Natural killer cell (primary cell): ENCODE data around the gene HCAR3. TPM values are rescaled to one million over a fixed set of nuclear protein-coding genes. Genes with fewer than 3 reads are reported as not detected.
"Not testable (repeated sequence)": the region's sequence is repeated elsewhere in the genome, so short reads cannot be mapped to it uniquely, and the experiment has no call there.

Experiments
- ATAC-seq, 3 donors: fragments of 150-1000 bp in 2 of 3; fragments of 200-7000 bp in 1 of 3; cut with Tn5 transposase; 1 replicate in 1 of 3; 2 replicates in 2 of 3; pipeline ENCODE4 v1.10.0; 2021; ENCODE audit warnings: mild to moderate bottlenecking in 2 of 3, moderate library complexity in 2 of 3
- DNase-seq, 2 donors: peaks; one replicate each; pipeline versions ENCODE4 v3.0.0 to v3.0.0-alpha.2; 2013 to 2021; ENCODE audit warnings: mixed read lengths in 1 of 2
- H3K27ac ChIP-seq: one replicate; pipeline ENCODE4 v1.5.1; 2013; ENCODE audit warnings: mild to moderate bottlenecking, low read length
- H3K27me3 ChIP-seq: one replicate; pipeline ENCODE4 v1.6.1; 2013; ENCODE audit warnings: low read length; ENCODE audit not compliant: control insufficient read depth, insufficient read depth
- H3K36me3 ChIP-seq: one replicate; pipeline ENCODE4 v1.6.1; 2013; ENCODE audit warnings: low read length; ENCODE audit not compliant: control insufficient read depth, insufficient read depth
- H3K4me1 ChIP-seq: one replicate; pipeline ENCODE4 v1.6.1; 2013; ENCODE audit warnings: low read length; ENCODE audit not compliant: control insufficient read depth, insufficient read depth
- H3K4me3 ChIP-seq: one replicate; pipeline ENCODE4 v1.5.1; 2013; ENCODE audit warnings: low read length
- H3K9me3 ChIP-seq: one replicate; pipeline ENCODE4 v1.6.1; 2013; ENCODE audit warnings: low read length; ENCODE audit not compliant: control insufficient read depth, insufficient read depth
- H3K27ac Mint-ChIP-seq, 2 donors: one replicate each; pipeline ENCODE4 v1.8.0; 2022; ENCODE audit warnings: mild to moderate bottlenecking in 2 of 2, mixed read lengths in 2 of 2, moderate library complexity in 1 of 2
- H3K27me3 Mint-ChIP-seq, 2 donors: one replicate each; pipeline ENCODE4 v1.8.0; 2022; ENCODE audit warnings: low read depth in 2 of 2, mixed read lengths in 2 of 2
- H3K36me3 Mint-ChIP-seq: one replicate; pipeline ENCODE4 v1.8.0; 2022; ENCODE audit warnings: mixed read lengths
- H3K4me1 Mint-ChIP-seq, 2 donors: one replicate each; pipeline ENCODE4 v1.8.0; 2022; ENCODE audit warnings: mixed read lengths in 2 of 2
- H3K4me3 Mint-ChIP-seq: one replicate; pipeline ENCODE4 v1.8.0; 2022; ENCODE audit warnings: mild to moderate bottlenecking, moderate library complexity, mixed read lengths
- H3K9me3 Mint-ChIP-seq, 2 donors: one replicate each; pipeline ENCODE4 v1.8.0; 2022; ENCODE audit warnings: mixed read lengths in 2 of 2
- WGBS: methylation state at CpG from one replicate; pipeline ENCODE4 v1.1.7; 2013; ENCODE audit warnings: missing lambda C conversion rate; ENCODE audit not compliant: insufficient coverage; 5-methylcytosine and 5-hydroxymethylcytosine counted together
- intact Hi-C: fragments of 100-400 bp; cut with micrococcal nuclease; formaldehyde crosslinking; loops from one replicate; pipeline ENCODE4 v1.14.2; 2022
- total RNA-seq, 4 donors: library from RNA; stranded (reverse); fragments of 120-200 nt in 1 of 4; gene quantifications; one replicate each; pipeline versions ENCODE4 v1.2.3 to v1.2.4, GENCODE V29; 2013 to 2022
- TF ChIP-seq, protein P1 (sequence below): fragments of 200-600 bp; IDR thresholded peaks from one replicate; pipeline ENCODE4 v1.8.0; 2022; ENCODE audit warnings: antibody characterized with exemption

HCAR3 gene
- total RNA-seq, 3 donors from 2014 or later (not counting 1 experiment from before 2014, with no cell fraction given), result 1.8 to 14.7 (median 9.9) TPM

DNA sequence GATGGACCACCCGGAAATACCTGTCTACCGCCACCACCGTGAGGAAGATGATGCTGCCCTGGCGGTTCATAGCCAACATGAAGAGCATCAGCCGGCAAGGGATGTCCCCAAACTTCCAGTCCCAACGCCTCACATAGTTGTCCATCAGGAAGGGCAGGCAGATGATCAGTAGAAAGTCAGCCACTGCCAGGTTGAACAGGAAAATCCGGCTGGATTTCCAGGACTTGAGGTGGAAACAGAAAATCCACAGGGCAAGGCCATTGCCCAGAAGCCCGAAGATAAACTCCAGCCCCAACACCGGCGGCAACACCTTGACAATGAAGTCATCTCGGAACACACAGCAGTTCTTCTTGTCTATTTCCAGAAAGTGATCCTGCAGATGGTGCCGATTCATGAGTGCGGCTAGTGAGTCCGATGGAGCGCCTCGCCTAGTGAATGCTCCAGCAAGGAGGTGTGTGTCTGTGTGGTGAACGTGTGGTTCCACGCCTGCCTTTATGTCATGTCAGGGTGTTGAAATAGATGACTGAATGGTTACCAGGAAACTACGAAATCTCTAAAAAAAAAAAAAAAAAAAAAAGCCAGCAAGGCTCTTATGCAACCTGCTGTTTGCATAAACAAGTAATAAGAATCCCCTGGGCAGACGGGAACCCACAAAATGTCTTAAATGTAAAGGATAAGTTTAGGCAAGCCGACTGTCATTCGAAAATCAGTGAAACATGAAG is 13.6 kb downstream of the HCAR3 start, which contains the start of gene HCAR2:
HCAR2 (minus strand) TSS at position 468 of the 722 bp plus-strand sequence; CDS start at position 394, 74 bp downstream.
- DNase-seq, H3K27me3 Mint-ChIP-seq, H3K27ac Mint-ChIP-seq, H3K4me3 ChIP-seq, H3K36me3 ChIP-seq, H3K36me3 Mint-ChIP-seq, H3K4me3 Mint-ChIP-seq, H3K27me3 ChIP-seq, H3K27ac ChIP-seq, H3K9me3 ChIP-seq, H3K9me3 Mint-ChIP-seq, H3K4me1 ChIP-seq, intact Hi-C loops, H3K4me1 Mint-ChIP-seq: not testable (repeated sequence)
- 84% methylated on average over 21 of the region's 22 CpGs for WGBS
- ATAC-seq, result peak in 2 of 3 donors; percentile 26 to 84

DNA sequence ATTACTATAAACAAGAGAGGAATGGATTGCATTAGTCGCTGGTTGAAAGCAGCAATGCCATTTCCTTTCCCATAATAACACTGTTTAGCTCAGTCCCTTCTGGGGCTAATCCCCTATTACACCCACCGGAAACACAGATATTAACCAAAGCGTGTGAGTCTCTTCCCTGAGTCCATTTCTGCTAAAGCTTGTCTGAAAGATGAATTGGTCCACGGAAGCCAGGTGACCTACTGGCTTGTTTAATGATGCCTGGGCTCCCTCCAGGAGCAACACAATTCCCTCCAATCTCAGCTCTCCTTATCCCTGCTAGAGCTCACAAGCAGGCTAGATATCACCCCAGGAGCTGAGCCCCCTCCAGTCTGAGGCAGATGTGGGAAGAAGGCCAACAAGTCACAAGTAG is 15.1 kb downstream of the HCAR3 start:
- ATAC-seq, H3K9me3 ChIP-seq, H3K9me3 Mint-ChIP-seq, H3K36me3 ChIP-seq, H3K27ac Mint-ChIP-seq, H3K36me3 Mint-ChIP-seq, DNase-seq, H3K27ac ChIP-seq, H3K4me1 ChIP-seq, intact Hi-C loops, H3K4me1 Mint-ChIP-seq, H3K4me3 ChIP-seq, H3K27me3 ChIP-seq, H3K4me3 Mint-ChIP-seq, H3K27me3 Mint-ChIP-seq: not testable (repeated sequence)
- WGBS, result 96% methylated on average over 3 of the region's 4 CpGs

DNA sequence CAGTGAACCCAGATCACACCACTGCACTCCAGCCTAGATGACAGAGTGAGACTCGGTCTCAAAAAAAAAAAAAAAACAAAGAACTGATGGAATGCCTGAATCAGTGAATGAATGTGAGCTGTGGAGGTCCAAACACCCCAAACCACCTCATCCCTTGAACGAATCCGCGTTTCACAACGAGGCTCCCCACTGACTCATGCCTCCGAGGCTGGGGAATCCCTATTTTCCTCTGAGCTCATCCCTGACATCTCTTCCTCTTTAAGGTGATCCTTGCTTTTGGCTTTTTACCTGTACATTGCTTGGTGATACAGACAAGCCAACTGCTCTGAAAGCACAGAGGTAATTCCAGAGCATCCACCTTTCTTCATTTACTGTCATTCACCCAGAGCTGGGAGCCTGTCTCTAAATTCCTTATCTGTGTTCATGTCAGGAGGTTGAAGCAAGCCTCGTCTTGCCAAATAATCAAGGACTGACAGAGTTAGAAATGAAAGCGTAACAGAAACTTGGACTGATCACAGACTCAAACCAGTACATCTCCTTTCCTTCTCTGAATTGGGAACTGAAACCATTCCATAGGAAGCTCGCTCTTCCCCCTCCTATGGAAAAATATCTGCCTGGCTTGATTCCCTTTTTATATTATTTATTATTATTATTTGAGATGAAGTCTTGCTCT is 16.4 kb downstream of the HCAR3 start:
- H3K36me3 Mint-ChIP-seq, H3K4me3 Mint-ChIP-seq, H3K4me1 Mint-ChIP-seq, H3K27ac Mint-ChIP-seq, H3K36me3 ChIP-seq, intact Hi-C loops, H3K4me1 ChIP-seq, H3K4me3 ChIP-seq, H3K27me3 ChIP-seq, DNase-seq, H3K27ac ChIP-seq, ATAC-seq, H3K27me3 Mint-ChIP-seq, H3K9me3 Mint-ChIP-seq, H3K9me3 ChIP-seq: not testable (repeated sequence)
- no CpG with 5 or more reads among the region's 9 CpGs for WGBS

DNA sequence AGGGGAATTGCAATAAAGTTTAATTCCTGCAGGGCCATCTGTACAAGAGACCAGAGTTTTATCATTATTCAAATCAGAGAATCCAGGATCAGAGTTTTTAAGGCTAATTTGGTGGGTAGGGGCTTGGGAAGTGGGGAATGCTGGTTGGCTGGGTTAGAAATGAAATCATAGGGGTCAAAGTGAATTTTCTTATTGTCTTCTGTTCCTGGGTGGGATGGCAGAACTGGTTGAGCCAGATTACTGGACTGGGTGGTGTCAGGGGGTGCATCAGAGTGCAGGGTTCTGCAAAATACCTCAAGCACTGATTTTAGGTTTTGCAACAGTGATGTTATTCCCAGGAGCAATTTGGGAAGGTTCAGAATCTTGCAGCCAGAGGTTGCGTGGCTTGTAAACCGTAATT is 19.7 kb downstream of the HCAR3 start:
- H3K36me3 ChIP-seq, H3K27ac Mint-ChIP-seq, H3K4me3 ChIP-seq, H3K9me3 ChIP-seq, H3K9me3 Mint-ChIP-seq, H3K4me1 Mint-ChIP-seq, ATAC-seq, H3K27me3 Mint-ChIP-seq, DNase-seq, H3K27ac ChIP-seq, H3K4me3 Mint-ChIP-seq, intact Hi-C loops, H3K27me3 ChIP-seq, H3K4me1 ChIP-seq, H3K36me3 Mint-ChIP-seq: not testable (repeated sequence)
- WGBS, result 100% methylated on average over 2 of the region's 2 CpGs

DNA sequence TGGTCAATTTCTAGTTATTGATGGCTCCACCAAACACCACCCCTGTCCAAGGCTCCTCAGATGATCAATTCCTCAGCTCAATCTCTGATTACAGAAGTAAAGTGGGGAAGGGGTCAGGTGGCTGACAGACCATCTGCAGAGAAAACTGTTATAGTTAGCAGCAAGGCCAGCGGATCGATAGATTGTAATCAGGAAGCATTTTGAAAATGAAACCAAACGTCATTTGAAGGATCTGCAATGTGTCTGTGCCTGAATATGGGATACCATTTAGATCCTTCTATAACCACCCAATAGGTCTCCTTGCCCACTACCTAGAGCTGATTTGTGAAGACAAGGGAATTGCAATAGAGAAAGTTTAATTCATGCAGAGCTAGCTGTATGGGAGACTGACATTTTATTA is 25.0 kb downstream of the HCAR3 start:
- WGBS, result 68% methylated on average over 3 of the region's 3 CpGs
- DNase-seq, result no peak

More for the DNA sequence above, 25.0 kb downstream of the HCAR3 start:
- Histone ChIP-seq H3K27me3 (no peaks in the 10 kb centered on the region), H3K9me3 (no peaks in the 10 kb centered on the region), H3K4me3 (no peak overlapping the region), H3K27ac (no peak overlapping the region), H3K36me3 (no peaks in the 10 kb centered on the region), H3K4me1 (no peaks in the 10 kb centered on the region)
- H3K4me1 Mint-ChIP-seq, result no peaks in the 10 kb centered on the region
- intact Hi-C loops, result no loop called here
- no peak overlapping the region for H3K4me3 Mint-ChIP-seq
- TF ChIP-seq, protein P1, sequence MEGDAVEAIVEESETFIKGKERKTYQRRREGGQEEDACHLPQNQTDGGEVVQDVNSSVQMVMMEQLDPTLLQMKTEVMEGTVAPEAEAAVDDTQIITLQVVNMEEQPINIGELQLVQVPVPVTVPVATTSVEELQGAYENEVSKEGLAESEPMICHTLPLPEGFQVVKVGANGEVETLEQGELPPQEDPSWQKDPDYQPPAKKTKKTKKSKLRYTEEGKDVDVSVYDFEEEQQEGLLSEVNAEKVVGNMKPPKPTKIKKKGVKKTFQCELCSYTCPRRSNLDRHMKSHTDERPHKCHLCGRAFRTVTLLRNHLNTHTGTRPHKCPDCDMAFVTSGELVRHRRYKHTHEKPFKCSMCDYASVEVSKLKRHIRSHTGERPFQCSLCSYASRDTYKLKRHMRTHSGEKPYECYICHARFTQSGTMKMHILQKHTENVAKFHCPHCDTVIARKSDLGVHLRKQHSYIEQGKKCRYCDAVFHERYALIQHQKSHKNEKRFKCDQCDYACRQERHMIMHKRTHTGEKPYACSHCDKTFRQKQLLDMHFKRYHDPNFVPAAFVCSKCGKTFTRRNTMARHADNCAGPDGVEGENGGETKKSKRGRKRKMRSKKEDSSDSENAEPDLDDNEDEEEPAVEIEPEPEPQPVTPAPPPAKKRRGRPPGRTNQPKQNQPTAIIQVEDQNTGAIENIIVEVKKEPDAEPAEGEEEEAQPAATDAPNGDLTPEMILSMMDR, result no peak
- H3K9me3 Mint-ChIP-seq, result no peaks in the 10 kb centered on the region
- no peak overlapping the region for H3K27ac Mint-ChIP-seq
- no peak for ATAC-seq
- no peaks in the 10 kb centered on the region for H3K27me3 Mint-ChIP-seq
- no peaks in the 10 kb centered on the region for H3K36me3 Mint-ChIP-seq
